Common myeloid progenitor, CD34-positive (primary cell): ENCODE results near the gene B3GALT5.

Experiments
- CTCF ChIA-PET: fragments of 350-600 bp; sonication (Branson Sonifier 250); formaldehyde crosslinking; loops from one replicate; lab custom pipeline; 2021; ENCODE audit warnings: antibody characterized with exemption; lab: Charles Lee
- POLR2A ChIA-PET: fragments of 350-600 bp; sonication (Branson Sonifier 250); formaldehyde crosslinking; loops from one replicate; lab custom pipeline; 2021; ENCODE audit warnings: antibody characterized with exemption; lab: Charles Lee
- DNase-seq, 3 donors: peaks; one replicate each; pipeline versions ENCODE4 v3.0.0 to v3.0.0-alpha.2; 2013
- H3K27ac ChIP-seq, 2 experiments: 1 replicate in 1 of 2; 2 replicates in 1 of 2; pipeline ENCODE4 v1.7.0; 2013; ENCODE audit warnings: inconsistent platforms in 2 of 2, low read length in 2 of 2, mild to moderate bottlenecking in 2 of 2, low read depth in 1 of 2, moderate library complexity in 1 of 2; ENCODE audit not compliant: severe bottlenecking in 2 of 2, insufficient read depth in 1 of 2, poor library complexity in 1 of 2
- H3K27me3 ChIP-seq, 5 experiments: replicated peaks in 2 of 5; 1 replicate in 3 of 5; 2 replicates in 2 of 5; pipeline versions ENCODE4 v1.6.1 to v1.7.0; 2013; ENCODE audit warnings: low read length in 4 of 5, mild to moderate bottlenecking in 2 of 5, moderate library complexity in 2 of 5, inconsistent platforms in 1 of 5; ENCODE audit not compliant: insufficient read depth in 5 of 5, control insufficient read depth in 4 of 5
- H3K36me3 ChIP-seq, 4 experiments: 1 replicate in 2 of 4; 2 replicates in 2 of 4; pipeline versions ENCODE4 v1.6.1 to v1.7.0; 2013; ENCODE audit warnings: low read length in 3 of 4, control low read depth in 1 of 4, mild to moderate bottlenecking in 1 of 4; ENCODE audit not compliant: control insufficient read depth in 4 of 4, insufficient read depth in 4 of 4
- H3K4me1 ChIP-seq, 4 experiments: 1 replicate in 3 of 4; 2 replicates in 1 of 4; pipeline versions ENCODE4 v1.6.1 to v1.7.1; 2013; ENCODE audit warnings: low read length in 3 of 4, mild to moderate bottlenecking in 3 of 4, control low read depth in 1 of 4, inconsistent platforms in 1 of 4, moderate library complexity in 1 of 4; ENCODE audit not compliant: control insufficient read depth in 4 of 4, insufficient read depth in 4 of 4; ENCODE audit errors: control extremely low read depth in 1 of 4
- H3K4me3 ChIP-seq, 7 experiments: 1 replicate in 4 of 7; 2 replicates in 3 of 7; pipeline versions ENCODE4 v1.5.1 to v1.7.0; 2013; ENCODE audit warnings: mild to moderate bottlenecking in 7 of 7, low read length in 6 of 7, moderate library complexity in 6 of 7, inconsistent platforms in 2 of 7, low read depth in 2 of 7, control low read depth in 1 of 7; ENCODE audit not compliant: insufficient read depth in 4 of 7, control insufficient read depth in 1 of 7; ENCODE audit errors: extremely low read depth in 1 of 7
- H3K9me3 ChIP-seq, 5 experiments: 1 replicate in 4 of 5; 2 replicates in 1 of 5; pipeline versions ENCODE4 v1.6.1 to v1.7.1; 2013; ENCODE audit warnings: low read length in 4 of 5, mild to moderate bottlenecking in 2 of 5, inconsistent platforms in 1 of 5, low read depth in 1 of 5, moderate library complexity in 1 of 5; ENCODE audit not compliant: control insufficient read depth in 4 of 5, insufficient read depth in 2 of 5; ENCODE audit errors: control extremely low read depth in 1 of 5
- WGBS: methylation state at CpG from one replicate; pipeline ENCODE4 v1.1.5; 2013; ENCODE audit not compliant: insufficient coverage; 5-methylcytosine and 5-hydroxymethylcytosine counted together

Gene B3GALT5

GRCh38 chr21:39664586-39664985, 51.8 kb downstream of the B3GALT5 start:
- Histone ChIP-seq H3K27ac (no peak overlapping the region), H3K9me3 (no peaks in the 10 kb centered on the region), H3K4me1 (peaks cover 0 to 10% (median 2%) of the 10 kb centered on the region in 4 experiments), H3K4me3 (no peak overlapping the region), H3K27me3 (peaks cover 0 to 27% (median 4%) of the 10 kb centered on the region in 5 experiments), H3K36me3 (no peaks in the 10 kb centered on the region)
- WGBS, result 91% methylated on average over 10 of the region's 12 CpGs
- no peak for DNase-seq
- CTCF ChIA-PET, result no interaction called here
- POLR2A ChIA-PET, result no interaction called here

DNA sequence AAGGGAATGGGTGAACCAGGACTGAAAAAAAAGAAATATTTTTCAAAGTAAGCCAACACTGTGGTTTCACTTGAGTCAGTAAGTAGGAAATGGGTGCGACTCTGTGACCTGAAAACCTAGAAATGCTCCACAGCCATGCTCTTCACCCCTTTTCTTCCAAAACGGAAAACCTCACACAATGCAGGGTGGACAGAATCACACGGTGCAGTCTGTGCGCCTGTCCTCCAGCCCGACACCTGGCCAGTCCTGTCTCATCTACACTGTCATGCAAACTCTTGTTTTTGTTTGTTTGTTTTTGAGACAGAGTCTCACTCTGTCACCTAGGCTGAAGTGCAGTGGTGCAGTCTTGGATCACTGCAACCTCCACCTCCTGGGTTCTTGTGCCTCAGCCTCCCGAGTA, 53.3 kb downstream of the B3GALT5 start:
- no peaks in the 10 kb centered on the region for H3K9me3 ChIP-seq
- DNase-seq, result no peak
- H3K4me3 ChIP-seq, result no peak overlapping the region
- WGBS, result 96% methylated on average over 3 of the region's 6 CpGs
- POLR2A ChIA-PET, result no interaction called here
- no peaks in the 10 kb centered on the region for H3K36me3 ChIP-seq
- H3K27me3 ChIP-seq, result peaks cover 0 to 14% (median 0%) of the 10 kb centered on the region in 5 experiments
- no peak overlapping the region for H3K27ac ChIP-seq
- CTCF ChIA-PET, result no interaction called here
- H3K4me1 ChIP-seq, result no peaks in the 10 kb centered on the region

DNA sequence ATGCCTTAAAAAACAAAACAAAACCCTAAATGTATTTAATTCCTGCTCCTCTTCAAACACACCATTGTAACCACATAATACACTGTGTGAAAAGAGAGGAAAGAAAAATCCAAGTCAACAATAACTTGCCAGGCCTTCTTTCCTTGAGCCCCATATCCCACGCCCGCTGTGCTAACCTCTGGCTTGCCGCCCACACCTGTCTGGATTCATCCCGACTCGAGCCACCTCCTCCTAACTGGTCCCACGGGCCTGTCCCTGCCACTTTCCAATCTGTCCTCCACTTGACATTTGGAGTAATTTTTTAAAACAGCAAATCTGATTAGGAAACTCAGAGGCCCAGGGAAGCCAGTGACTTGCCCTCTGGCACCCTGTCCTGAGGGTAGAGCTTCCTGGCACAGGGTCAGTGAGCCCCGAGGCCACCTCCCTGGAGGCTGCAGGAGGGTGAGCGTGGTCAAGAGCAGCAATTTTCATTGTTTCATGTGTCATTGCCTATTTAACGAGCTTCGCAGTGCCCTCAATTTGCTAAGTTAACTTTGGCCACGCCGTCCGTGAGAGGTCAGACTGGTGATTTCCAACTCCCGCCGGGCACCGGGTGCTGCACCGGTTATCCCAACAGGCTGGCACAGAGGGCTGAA, 54.1 kb downstream of the B3GALT5 start:
- Histone ChIP-seq H3K36me3 (no peaks in the 10 kb centered on the region), H3K27me3 (peaks cover 0 to 7% (median 0%) of the 10 kb centered on the region in 5 experiments), H3K4me1 (no peaks in the 10 kb centered on the region), H3K27ac (no peak overlapping the region), H3K4me3 (no peak overlapping the region), H3K9me3 (no peaks in the 10 kb centered on the region)
- ChIA-PET POLR2A (no interaction called here), CTCF (no interaction called here)
- no peak for DNase-seq
- 93% methylated on average over 17 of the region's 17 CpGs for WGBS

DNA sequence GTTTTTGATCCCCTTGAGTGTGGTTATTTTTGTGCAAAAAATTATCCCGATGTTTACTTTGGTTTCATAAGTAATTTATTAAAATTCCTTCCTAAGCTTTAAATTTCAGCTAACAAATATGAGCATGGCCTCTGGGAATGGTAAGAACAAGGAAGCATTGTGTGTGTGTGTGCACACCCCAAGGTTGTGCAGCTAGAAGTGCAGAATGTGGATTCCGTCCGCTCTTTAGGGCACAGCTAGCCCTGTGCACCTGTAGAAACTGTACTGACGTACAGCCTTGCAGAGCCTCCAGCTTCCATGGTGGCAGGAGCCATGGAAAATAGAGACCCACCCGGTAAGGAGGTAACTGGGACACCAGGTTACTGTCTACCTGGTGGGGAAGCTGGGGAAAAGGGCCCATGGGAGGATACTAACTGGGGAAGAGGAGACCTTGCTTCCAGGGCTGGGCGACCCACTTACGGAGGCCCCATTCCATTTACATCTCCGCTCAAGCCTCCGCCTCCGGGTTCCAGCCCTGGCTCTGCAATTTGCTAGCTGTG, 54.7 kb downstream of the B3GALT5 start:
- H3K27ac ChIP-seq, result no peak overlapping the region
- DNase-seq, result no peak
- no peaks in the 10 kb centered on the region for H3K9me3 ChIP-seq
- CTCF ChIA-PET, result no interaction called here
- no peaks in the 10 kb centered on the region for H3K4me1 ChIP-seq
- POLR2A ChIA-PET, result no interaction called here
- H3K27me3 ChIP-seq, result peaks cover 0 to 4% (median 0%) of the 10 kb centered on the region in 5 experiments
- no peaks in the 10 kb centered on the region for H3K36me3 ChIP-seq
- WGBS, result 99% methylated on average over 7 of the region's 10 CpGs
- no peak overlapping the region for H3K4me3 ChIP-seq

- Histone ChIP-seq H3K4me3 (no peak overlapping the region), H3K4me1 (no peaks in the 10 kb centered on the region), H3K27ac (no peak overlapping the region), H3K9me3 (no peaks in the 10 kb centered on the region), H3K36me3 (no peaks in the 10 kb centered on the region), H3K27me3 (peaks cover 0 to 4% (median 0%) of the 10 kb centered on the region in 5 experiments)
- DNase-seq, result no peak
- 97% methylated on average over 8 of the region's 9 CpGs for WGBS
- ChIA-PET POLR2A (no interaction called here), CTCF (no interaction called here)
Observed at GRCh38 chr21:39668369-39668768, 55.6 kb downstream of the B3GALT5 start.

GRCh38 chr21:39669485-39669884, 56.7 kb downstream of the B3GALT5 start:
- no peak overlapping the region for H3K27ac ChIP-seq
- H3K4me3 ChIP-seq, result no peak overlapping the region
- DNase-seq, result no peak
- CTCF ChIA-PET, result interaction anchor here (0.6 kb wide), 1 partner anchor 1959 kb away, joined by 3 read pairs; no protein-coding TSS in a partner anchor
- no peaks in the 10 kb centered on the region for H3K36me3 ChIP-seq
- WGBS, result 97% methylated on average over 9 of the region's 9 CpGs
- peaks cover 0 to 5% (median 0%) of the 10 kb centered on the region in 5 experiments for H3K27me3 ChIP-seq
- H3K4me1 ChIP-seq, result no peaks in the 10 kb centered on the region
- no peaks in the 10 kb centered on the region for H3K9me3 ChIP-seq
- POLR2A ChIA-PET, result no interaction called here

- no peaks in the 10 kb centered on the region for H3K9me3 ChIP-seq
- ChIA-PET CTCF (interaction anchor here (0.6 kb wide), 1 partner anchor 1958 kb away, joined by 3 read pairs; no protein-coding TSS in a partner anchor), POLR2A (no interaction called here)
- 92% methylated on average over 4 of the region's 8 CpGs for WGBS
- no peak overlapping the region for H3K4me3 ChIP-seq
- H3K36me3 ChIP-seq, result no peaks in the 10 kb centered on the region
- H3K4me1 ChIP-seq, result no peaks in the 10 kb centered on the region
- H3K27me3 ChIP-seq, result peaks cover 0 to 3% (median 0%) of the 10 kb centered on the region in 5 experiments
- H3K27ac ChIP-seq, result no peak overlapping the region
- DNase-seq, result no peak
Observed at GRCh38 chr21:39669976-39670661, 57.4 kb downstream of the B3GALT5 start.
